Stimulated activated CD4-positive, alpha-beta T cell treated with anti-CD3 and anti-CD28 coated beads, Interleukin-1b, Interleukin-23, amount 100 ng/mL, for 4 hours (primary cell): ENCODE measurements around the gene LFNG.

Source experiments
- DNase-seq, 2 donors: peaks; one replicate each; pipeline ENCODE4 v3.0.0-alpha.2; 2020; ENCODE audit warnings: low read depth in 2 of 2

Gene LFNG, protein sequence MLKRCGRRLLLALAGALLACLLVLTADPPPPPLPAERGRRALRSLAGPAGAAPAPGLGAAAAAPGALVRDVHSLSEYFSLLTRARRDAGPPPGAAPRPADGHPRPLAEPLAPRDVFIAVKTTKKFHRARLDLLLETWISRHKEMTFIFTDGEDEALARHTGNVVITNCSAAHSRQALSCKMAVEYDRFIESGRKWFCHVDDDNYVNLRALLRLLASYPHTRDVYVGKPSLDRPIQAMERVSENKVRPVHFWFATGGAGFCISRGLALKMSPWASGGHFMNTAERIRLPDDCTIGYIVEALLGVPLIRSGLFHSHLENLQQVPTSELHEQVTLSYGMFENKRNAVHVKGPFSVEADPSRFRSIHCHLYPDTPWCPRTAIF

DNA sequence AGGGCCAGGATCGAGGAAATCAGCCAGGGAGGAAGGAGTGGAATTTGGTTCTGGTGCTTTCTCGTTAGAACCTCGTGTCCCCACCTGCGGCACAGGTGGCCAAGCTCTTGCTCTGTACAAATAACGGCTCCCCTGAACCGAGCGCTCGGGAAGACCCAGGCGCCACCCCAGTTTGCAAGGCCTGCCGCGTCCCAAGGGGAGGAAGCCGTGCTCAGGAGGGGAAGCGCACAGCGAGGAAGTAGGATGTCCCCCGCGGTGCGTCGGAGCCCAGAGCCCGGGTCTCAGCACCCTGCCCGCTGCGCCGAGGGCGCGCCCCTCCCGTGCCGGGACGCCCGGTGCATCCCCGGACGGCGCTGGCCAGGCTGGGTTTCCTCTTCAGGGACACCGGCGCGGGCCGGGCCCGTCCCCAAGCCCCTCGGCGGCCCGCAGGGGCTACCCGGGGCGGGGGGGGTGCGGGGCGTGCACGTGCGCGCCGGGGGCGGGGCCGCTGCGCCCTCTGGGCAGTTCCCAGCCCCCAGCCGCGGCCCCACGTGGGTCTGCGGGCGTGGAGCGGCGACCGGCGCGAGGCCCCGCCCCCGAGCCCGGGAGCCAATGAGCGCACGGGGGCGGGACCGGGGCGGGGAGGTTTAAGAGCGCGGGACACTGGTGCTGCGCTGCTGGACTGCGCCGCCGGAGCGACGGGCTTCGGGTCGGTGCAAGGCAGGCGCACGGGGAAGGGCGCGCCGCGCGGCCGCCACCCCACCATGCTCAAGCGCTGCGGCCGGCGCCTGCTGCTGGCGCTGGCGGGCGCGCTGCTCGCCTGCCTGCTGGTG is at the start of gene LFNG:
Gene LFNG (plus strand): TSS at position 656 of the 812 bp plus-strand sequence. CDS start 88 bp downstream, at position 744.
- DNase-seq, result peak; percentile 77 to 86

DNA sequence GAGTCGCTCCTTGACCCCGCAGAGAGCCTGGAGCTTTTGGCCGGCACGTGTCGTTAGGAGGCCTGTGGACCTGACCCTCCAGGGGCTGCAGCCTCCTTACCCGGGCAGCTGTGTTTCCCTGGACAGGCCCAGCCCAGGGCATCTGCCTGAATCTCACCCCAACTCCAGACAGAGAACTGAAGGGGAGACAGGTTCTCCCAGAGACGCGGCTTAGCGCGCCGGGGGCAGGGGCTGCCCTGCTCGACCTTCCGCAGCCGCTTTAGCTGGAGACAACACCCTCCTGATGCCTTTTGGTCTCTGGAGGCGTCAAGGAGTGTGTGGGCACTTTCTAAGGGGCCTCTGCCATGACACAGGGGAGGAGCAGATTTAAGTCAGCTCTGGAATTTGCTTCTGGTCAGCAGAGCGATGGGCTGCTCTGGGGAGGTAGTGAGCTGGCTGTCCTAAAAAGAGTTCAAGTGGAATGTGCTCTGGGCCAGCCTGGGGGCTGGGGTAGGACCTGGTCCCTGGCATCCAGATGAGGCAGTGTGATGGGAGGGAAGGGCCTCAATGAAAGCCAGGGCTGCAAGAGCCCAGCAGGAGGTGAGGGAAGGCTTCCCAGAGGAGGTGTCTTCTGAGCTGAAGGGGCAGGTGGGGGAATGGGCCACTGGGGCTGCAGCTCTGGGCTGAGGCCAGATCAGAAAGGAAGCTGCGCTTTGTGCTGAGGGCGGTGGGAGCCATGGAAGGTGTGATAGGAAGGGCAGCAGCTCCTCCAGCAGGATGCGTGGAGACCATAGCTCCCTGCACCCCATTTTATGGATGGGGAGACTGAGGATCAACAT is 49.2 kb upstream of the LFNG start:
- DNase-seq, result no peak

- DNase-seq, result no peak
Observed at GRCh38 chr7:2471022-2471329, 48.6 kb upstream of the LFNG start.

DNA sequence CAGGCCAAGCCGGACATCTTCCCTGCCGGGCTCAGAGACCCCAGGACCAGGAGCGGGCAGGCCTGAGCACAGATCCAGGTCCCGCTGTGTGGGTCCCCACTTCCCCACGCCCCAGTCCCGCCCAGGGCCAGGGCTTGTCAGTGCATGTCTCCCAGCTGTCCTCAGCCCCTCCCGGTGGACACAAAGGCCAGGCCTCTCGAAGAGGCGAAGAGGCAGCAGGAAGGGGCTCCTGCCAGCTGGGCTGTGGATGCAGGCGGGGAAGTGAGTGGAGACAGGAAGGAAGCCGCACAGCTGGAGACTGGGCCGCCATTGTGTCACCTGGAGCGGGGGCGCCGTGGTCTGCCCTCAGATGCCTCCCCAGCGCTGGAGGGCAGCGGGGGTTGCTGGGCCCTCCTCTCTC is 48.2 kb upstream of the LFNG start:
- no peak for DNase-seq

DNA sequence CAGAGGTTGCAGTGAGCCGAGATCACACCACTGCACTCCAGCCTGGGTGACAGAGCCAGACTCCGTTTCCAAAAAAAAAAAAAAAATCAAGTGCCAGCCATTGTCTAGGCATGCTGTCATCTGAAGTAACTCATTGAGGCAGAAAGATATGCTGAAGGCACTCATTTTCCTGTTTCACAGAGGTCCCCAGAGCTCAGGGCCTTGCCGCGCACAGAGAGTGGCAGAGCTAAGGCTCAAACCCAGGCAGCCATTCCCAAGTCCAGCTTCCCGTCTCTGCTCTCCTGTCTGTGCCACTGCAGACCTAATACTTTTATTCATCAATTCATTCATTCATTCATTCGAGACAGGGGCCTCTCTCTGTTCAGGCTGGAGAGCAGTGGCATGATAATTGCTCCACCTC is 46.8 kb upstream of the LFNG start:
- DNase-seq, result no peak

DNA sequence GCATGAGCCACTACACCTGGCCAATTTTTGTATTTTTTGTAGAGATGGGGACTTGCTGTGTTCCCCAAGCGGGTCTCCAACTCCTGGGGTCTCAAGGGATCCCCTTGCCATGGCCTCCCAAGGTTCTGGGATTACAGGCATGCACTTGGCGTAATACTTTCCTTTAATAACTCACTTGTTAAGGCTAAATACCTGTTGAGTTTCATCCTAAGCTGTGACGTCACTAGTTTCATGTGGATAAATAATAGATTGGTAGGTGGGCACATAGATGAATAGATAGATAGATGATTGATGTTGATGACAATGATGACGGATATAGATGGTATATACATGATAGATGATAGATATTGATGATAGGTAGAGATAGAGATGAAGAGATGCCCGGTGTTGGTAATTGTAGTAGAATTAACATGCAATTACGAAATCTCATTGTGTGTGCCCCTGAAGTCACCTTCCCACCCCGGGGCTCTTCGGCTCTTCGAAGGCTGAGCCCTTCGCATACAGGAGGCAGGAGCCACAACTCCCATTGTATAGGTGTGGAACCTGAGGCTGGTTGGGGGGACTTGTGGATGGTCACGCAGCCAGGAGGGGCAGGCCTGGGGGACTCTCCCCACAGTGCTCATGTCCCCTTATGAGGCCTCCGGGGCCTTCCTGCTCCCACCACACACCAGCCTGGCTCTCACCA is 45.9 kb upstream of the LFNG start:
- no peak for DNase-seq

- DNase-seq, result no peak
Observed at GRCh38 chr7:2474224-2474623, 45.4 kb upstream of the LFNG start.

DNA sequence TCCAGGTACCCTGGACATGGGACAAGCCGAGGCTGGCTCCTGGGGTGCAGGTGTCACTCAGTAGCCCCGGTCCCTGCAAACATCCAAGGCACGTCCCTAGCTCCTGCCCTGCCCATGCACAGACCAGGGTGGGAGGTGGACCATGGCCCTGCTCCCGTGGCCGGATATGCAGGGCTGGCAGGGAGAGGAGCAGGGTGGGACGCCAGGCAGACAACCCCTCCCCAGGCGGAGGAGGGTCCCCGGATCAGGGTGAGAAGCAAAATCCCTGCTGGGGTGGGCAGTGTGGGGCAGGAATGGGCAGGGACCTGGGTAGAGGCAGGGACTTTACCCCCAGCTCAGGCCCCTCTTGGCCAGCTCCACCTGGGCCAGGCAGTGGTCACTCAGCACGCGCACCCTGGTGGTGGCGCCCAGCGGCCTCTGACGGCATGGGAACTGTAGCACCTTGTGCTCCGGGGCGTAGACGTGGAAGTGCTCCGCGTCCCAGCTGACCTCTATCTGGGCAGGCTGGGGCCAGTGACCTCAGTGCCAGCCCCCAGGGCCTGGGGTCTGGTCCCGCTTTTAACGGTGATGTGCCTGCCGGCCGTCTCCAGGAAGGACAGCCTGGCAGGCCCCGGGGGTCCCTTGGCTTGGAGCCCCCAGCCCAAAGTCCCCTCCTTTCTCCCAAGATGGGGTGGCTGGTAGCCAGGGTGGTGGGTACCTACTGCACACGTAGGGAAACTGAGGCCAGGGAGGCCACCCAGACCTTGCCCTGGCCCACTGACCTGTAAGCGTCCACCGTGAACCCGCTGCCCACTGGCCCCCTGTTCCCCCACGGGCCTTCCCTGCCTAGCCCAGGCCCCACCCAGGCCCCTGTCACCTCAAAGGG is 44.5 kb upstream of the LFNG start:
- no peak for DNase-seq

- no peak for DNase-seq
Observed at GRCh38 chr7:2475678-2476015, 43.9 kb upstream of the LFNG start.

- DNase-seq, result no peak
Observed at GRCh38 chr7:2476298-2476697, 43.3 kb upstream of the LFNG start, which contains the start of gene GRIFIN. GRIFIN (minus strand) TSS chr7:2476398; CDS start chr7:2476383, 15 bp downstream.

- DNase-seq, result no peak
Observed at GRCh38 chr7:2476776-2477446, 42.7 kb upstream of the LFNG start.

GRCh38 chr7:2477447-2478398 is 41.9 kb upstream of the LFNG start:
- peak; percentile 34 to 46 for DNase-seq

- DNase-seq, result no peak
Observed at GRCh38 chr7:2478399-2478785, 41.2 kb upstream of the LFNG start.

- no peak for DNase-seq
Observed at GRCh38 chr7:2478800-2479199, 40.8 kb upstream of the LFNG start.

DNA sequence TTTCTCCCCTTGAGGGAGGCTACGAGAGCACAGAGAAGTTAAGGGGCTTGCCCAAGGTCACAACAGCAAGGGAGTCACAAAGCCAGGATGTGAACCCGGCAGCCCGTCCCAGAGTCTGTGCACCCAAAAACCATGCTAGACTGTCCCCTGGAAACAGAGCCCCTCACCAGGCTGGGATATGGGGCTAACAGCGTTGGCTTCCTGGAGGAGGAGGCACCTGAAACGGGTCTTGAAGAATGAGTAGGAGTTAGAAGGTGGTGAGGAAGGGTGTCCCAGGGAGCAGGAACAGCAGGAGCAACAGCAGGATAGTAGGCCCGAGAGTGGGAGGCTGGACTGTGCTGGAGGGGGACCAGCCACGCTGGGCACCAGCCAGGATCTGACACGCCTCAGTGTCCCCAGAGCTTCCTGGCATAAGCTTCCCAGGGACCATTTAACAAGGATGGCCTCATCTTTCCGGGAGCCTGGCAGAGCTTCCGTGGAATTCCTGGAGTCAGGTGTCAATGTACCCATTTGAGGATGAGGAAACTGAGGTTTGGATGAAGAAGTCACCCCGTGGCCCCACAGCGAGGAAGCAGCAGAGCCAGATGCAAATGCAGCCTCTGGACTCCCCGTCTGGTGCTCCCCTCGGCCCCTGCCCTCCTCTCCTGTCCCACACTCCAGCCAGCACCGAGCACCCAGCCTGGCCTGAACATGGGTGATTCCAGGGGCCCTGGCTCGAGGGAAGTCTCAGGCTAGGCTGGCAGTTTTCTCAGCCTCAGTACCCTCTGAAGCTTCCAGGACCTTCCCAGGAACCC is 40.1 kb upstream of the LFNG start:
- no peak for DNase-seq

GRCh38 chr7:2480070-2480408 is 39.5 kb upstream of the LFNG start:
- no peak for DNase-seq

DNA sequence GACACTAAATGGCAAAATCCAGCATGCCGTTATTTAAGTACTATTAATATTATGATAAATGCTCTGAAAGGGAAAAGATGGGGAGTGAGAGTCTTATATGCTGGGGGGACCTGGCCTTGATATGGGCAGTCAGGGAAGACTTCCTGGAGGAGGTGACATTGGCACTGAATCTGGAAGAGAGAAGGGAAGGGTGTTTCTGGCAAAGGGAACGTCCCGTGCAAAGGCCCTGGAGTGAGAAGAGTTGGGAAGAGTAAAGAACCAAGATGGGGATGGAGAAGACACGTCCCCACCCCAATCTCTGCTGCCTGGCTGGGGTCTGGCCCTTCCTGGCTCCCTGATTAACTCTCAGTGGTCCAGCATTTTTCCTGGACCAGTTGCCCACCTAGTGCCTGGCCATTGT is 38.4 kb upstream of the LFNG start:
- DNase-seq, result no peak

- no peak for DNase-seq
Observed at GRCh38 chr7:2482725-2483451, 36.7 kb upstream of the LFNG start.
